ENCODE results near the gene WASF3. TPM values are rescaled to one million over a fixed set of nuclear protein-coding genes. Genes with fewer than 3 reads are reported as not detected.

The WASF3 gene
- total and polyA plus RNA-seq, 4 donors = 4.9 to 14.4 (median 8.3) TPM

DNA sequence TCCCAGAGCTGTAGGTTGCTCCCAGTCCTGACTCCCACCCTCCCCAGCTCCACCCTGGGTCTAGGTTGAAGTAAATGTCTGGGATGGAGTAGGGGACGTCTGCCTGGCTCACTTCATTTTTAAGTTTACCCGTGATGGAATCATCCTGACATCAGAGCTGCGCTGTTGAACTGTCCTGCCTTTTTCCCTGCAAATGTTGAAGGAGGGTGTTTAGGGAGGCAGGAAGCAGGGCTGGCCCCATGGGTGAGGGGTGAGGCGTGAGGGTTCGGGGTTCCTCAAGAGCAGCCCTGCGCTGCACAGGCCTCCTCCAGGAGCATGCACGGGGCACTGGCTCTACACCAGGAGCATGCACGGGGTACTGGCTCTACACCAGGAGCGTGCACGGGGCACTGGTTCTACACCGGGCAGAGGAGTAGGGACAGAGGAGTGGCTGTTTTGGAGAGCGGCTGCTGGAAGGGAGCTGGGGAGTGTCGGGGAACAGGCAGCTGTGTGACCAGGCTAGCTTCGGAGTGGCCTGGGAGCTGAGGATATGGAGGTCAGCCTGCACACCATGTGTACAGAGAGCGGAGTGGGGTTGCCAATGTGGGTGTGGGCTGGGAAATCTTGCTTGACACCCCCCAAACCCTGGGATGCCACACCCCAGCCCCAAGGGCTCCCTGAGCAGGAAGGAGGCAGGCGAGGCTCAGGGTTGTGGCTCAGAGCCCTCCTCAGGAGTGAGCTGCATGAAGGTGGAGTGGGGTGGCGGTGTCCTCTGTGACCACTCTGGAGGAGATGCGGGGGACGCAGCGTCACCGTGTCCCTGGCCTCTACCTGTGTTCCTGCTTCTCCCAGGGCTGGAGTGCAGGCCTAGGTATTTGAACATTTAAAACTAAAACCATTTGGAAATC is 139.8 kb downstream of the WASF3 start:
- WGBS, 2 donors = 90 to 93% methylated on average over 21 of the region's 21 CpGs
- DNase-seq (no peak), ATAC-seq (ENCODE audit: insufficient read depth, low FRiP score) (no peak)
- H3K27me3 ChIP-seq (ENCODE audit: control insufficient read depth in 3 of 3, insufficient read depth in 3 of 3, low read length in 2 of 3) = no peaks in the 10 kb centered on the region
- no peak for TF ChIP-seq CTCF (IDR thresholded peaks at IDR 0.05; ENCODE audit: control extremely low read depth, extremely low read depth)
- H3K36me3 ChIP-seq (ENCODE audit: control insufficient read depth in 4 of 4, insufficient read depth in 4 of 4, low read length in 4 of 4) = no peaks in the 10 kb centered on the region
- H3K27ac ChIP-seq (ENCODE audit: low read depth in 1 of 2, low read length in 1 of 2) = no peak overlapping the region
- no peak overlapping the region for H3K9ac ChIP-seq (ENCODE audit: insufficient read depth in 1 of 2, low read length in 2 of 2)
- peaks cover 0 to 5% (median 0%) of the 10 kb centered on the region in 5 donors for H3K4me1 ChIP-seq (ENCODE audit: control insufficient read depth in 5 of 5, insufficient read depth in 5 of 5, low read length in 5 of 5)
- H3K9me3 ChIP-seq (ENCODE audit: control insufficient read depth in 4 of 4, insufficient read depth in 3 of 4, low read length in 3 of 4) = peaks cover 0 to 2% (median 0%) of the 10 kb centered on the region in 4 donors
- no peak overlapping the region for H3K4me3 ChIP-seq

GRCh38 chr13:26698392-26699196 is 141.1 kb downstream of the WASF3 start:
- Histone ChIP-seq H3K27ac (ENCODE audit: low read depth in 1 of 2, low read length in 1 of 2) (no peak overlapping the region), H3K4me1 (ENCODE audit: control insufficient read depth in 5 of 5, insufficient read depth in 5 of 5, low read length in 5 of 5) (peaks cover 0 to 5% (median 0%) of the 10 kb centered on the region in 5 donors), H3K4me3 (no peak overlapping the region), H3K9me3 (ENCODE audit: control insufficient read depth in 4 of 4, insufficient read depth in 3 of 4, low read length in 3 of 4) (peaks cover 0 to 2% (median 0%) of the 10 kb centered on the region in 4 donors), H3K36me3 (ENCODE audit: control insufficient read depth in 4 of 4, insufficient read depth in 4 of 4, low read length in 4 of 4) (no peaks in the 10 kb centered on the region), H3K9ac (ENCODE audit: insufficient read depth in 1 of 2, low read length in 2 of 2) (no peak overlapping the region), H3K27me3 (ENCODE audit: control insufficient read depth in 3 of 3, insufficient read depth in 3 of 3, low read length in 2 of 3) (no peaks in the 10 kb centered on the region)
- TF ChIP-seq CTCF (IDR thresholded peaks at IDR 0.05; ENCODE audit: control extremely low read depth, extremely low read depth) = peak; percentile 94
- peak; percentile 93 for ATAC-seq (ENCODE audit: insufficient read depth, low FRiP score)
- 24 to 26% methylated on average over 29 of the region's 29 CpGs for WGBS, 2 donors
- DNase-seq = peak; percentile 87 to 90 (median 90)

GRCh38 chr13:26699197-26699490 is 141.7 kb downstream of the WASF3 start:
- Histone ChIP-seq H3K27me3 (ENCODE audit: control insufficient read depth in 3 of 3, insufficient read depth in 3 of 3, low read length in 2 of 3) (no peaks in the 10 kb centered on the region), H3K9ac (ENCODE audit: insufficient read depth in 1 of 2, low read length in 2 of 2) (no peak overlapping the region), H3K27ac (ENCODE audit: low read depth in 1 of 2, low read length in 1 of 2) (no peak overlapping the region), H3K4me1 (ENCODE audit: control insufficient read depth in 5 of 5, insufficient read depth in 5 of 5, low read length in 5 of 5) (peaks cover 0 to 5% (median 0%) of the 10 kb centered on the region in 5 donors), H3K36me3 (ENCODE audit: control insufficient read depth in 4 of 4, insufficient read depth in 4 of 4, low read length in 4 of 4) (no peaks in the 10 kb centered on the region), H3K9me3 (ENCODE audit: control insufficient read depth in 4 of 4, insufficient read depth in 3 of 4, low read length in 3 of 4) (peaks cover 0 to 2% (median 0%) of the 10 kb centered on the region in 4 donors), H3K4me3 (no peak overlapping the region)
- no peak for DNase-seq
- 90 to 99% methylated on average over 2 of the region's 2 CpGs for WGBS, 2 donors
- TF ChIP-seq CTCF (IDR thresholded peaks at IDR 0.05; ENCODE audit: control extremely low read depth, extremely low read depth) = no peak
- ATAC-seq (ENCODE audit: insufficient read depth, low FRiP score) = no peak

Data from lung (tissue), 12 donors.